Gastrocnemius medialis (tissue), 4 donors: ENCODE results near the gene DNAJB11. TPM values are rescaled to one million over a fixed set of nuclear protein-coding genes. Genes with fewer than 3 reads are reported as not detected.
"Not testable (repeated sequence)": the region's sequence is repeated elsewhere in the genome, so short reads cannot be mapped to it uniquely, and the experiment has no call there.

Experiments
- ATAC-seq, 2 donors: fragments of 150-250 bp; one replicate each; pipeline ENCODE4 v1.9.1; 2016
- DNase-seq, 2 donors: peaks; one replicate each; pipeline ENCODE4 v3.0.0-alpha.2; 2019
- H3K27ac ChIP-seq, 4 donors: fragments of 200-600 bp; sonication (generic); 1 replicate in 1 of 4; 2 replicates in 3 of 4; pipeline ENCODE4 v1.5.1; 2016 to 2018; ENCODE audit warnings: mild to moderate bottlenecking in 2 of 4, moderate library complexity in 1 of 4
- H3K27me3 ChIP-seq, 3 donors: fragments of 200-600 bp; sonication (generic) in 2 of 3; 1 replicate in 1 of 3; 2 replicates in 2 of 3; pipeline versions ENCODE4 v1.5.1 to v1.6.0; 2016 to 2019; ENCODE audit warnings: mild to moderate bottlenecking in 1 of 3, moderate library complexity in 1 of 3
- H3K36me3 ChIP-seq, 2 donors: fragments of 200-600 bp; sonication (generic) in 1 of 2; one replicate each; pipeline ENCODE4 v1.5.1; 2017 to 2018
- H3K4me1 ChIP-seq, 2 donors: fragments of 200-600 bp; sonication (generic) in 1 of 2; one replicate each; pipeline ENCODE4 v1.5.1; 2016 to 2017; ENCODE audit warnings: mild to moderate bottlenecking in 2 of 2
- H3K4me3 ChIP-seq, 4 donors: fragments of 200-600 bp; sonication (generic) in 3 of 4; 1 replicate in 1 of 4; 2 replicates in 3 of 4; pipeline ENCODE4 v1.5.1; 2016 to 2019; ENCODE audit warnings: mild to moderate bottlenecking in 2 of 4
- H3K9me3 ChIP-seq, 3 donors: fragments of 200-600 bp; sonication (generic) in 2 of 3; 1 replicate in 1 of 3; 2 replicates in 2 of 3; pipeline ENCODE4 v1.5.1; 2016 to 2019
- CTCF ChIP-seq, 5 experiments: fragments of 450-650 bp in 3 of 5; fragments of 200-600 bp in 2 of 5; sonication (generic) in 2 of 5; IDR thresholded peaks in 4 of 5; conservative IDR thresholded peaks in 1 of 5; 1 replicate in 4 of 5; 2 replicates in 1 of 5; pipeline ENCODE4 v1.5.1; 2016 to 2019; ENCODE audit warnings: antibody characterized with exemption in 5 of 5, mild to moderate bottlenecking in 3 of 5, moderate library complexity in 3 of 5
- POLR2A ChIP-seq, 2 donors: fragments of 450-650 bp; IDR thresholded peaks; one replicate each; pipeline ENCODE4 v1.6.1; 2017; ENCODE audit warnings: antibody characterized with exemption in 2 of 2, mild to moderate bottlenecking in 2 of 2, moderate library complexity in 2 of 2
- in situ Hi-C, 4 donors: fragments of 200-750 bp; cut with MboI; loops; one replicate each; pipeline versions ENCODE4 v1.15.0 to v1.8.0; 2017; ENCODE audit warnings: low sequenced_read_pairs in 4 of 4
- intact Hi-C: fragments of 100-400 bp; cut with DNase I; formaldehyde crosslinking; loops from one replicate; pipeline ENCODE4 v1.15.1; 2023; ENCODE audit warnings: low total_unique reads
- total RNA-seq, 4 donors: library from RNA; depleted of rRNA; stranded (reverse); fragments of >200 nt; gene quantifications; one replicate each; pipeline versions ENCODE4 v1.1.0 to v1.2.3, GENCODE V29; 2016

DNAJB11 gene
- total RNA-seq, 4 donors from 2014 or later = 15.1 to 24.7 (median 23.0) TPM

DNA sequence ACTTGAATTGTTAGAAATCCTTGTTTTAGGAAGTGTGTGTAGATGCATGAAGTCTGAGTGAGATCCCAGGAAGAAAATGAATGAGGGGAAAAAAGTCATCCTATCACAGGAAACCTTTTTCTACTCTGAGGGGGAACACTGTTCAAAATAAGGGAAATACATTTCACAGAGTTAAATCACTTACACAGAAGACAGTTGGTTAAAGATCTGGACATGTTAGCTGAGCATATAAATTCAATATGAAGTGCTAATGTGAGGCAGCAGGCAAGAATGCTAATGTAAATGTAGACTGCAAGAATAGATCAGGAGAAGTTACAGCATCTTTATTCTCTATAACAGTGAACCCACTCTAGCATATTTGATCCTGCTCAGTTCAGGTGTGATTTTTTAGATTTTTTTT lies 5.9 kb upstream of the DNAJB11 start:
- in situ Hi-C loops = loop anchor here in 2 of 4 donors (10.0 to 25.0 kb wide), 5 partner anchors 223 to 977 kb away; partner anchors contain the start of genes EIF4A2 (in 1 of the 2), ETV5 (in 1 of the 2) and SENP2 (in 1 of the 2)
- Histone ChIP-seq H3K4me3 (no peak overlapping the region), H3K9me3 (no peaks in the 10 kb centered on the region), H3K36me3 (peaks cover 0 to 21% of the 10 kb centered on the region in 2 donors), H3K27me3 (no peaks in the 10 kb centered on the region), H3K4me1 (peaks cover 14 to 23% of the 10 kb centered on the region in 2 donors), H3K27ac (no peak overlapping the region)
- TF ChIP-seq POLR2A (IDR thresholded peaks at IDR 0.05) (no peak), CTCF (IDR thresholded peaks at IDR 0.05 in 4 of 5, conservative IDR thresholded peaks at IDR 0.05 in 1 of 5) (no peak)
- ATAC-seq (no peak), DNase-seq (no peak)
- intact Hi-C loops = no loop called here

GRCh38 chr3:186566772-186567071 lies 3.8 kb upstream of the DNAJB11 start:
- Histone ChIP-seq H3K36me3 (peaks cover 0 to 19% of the 10 kb centered on the region in 2 donors), H3K4me1 (peaks cover 25 to 35% of the 10 kb centered on the region in 2 donors), H3K9me3 (no peaks in the 10 kb centered on the region), H3K4me3 (peak overlapping the region; percentile 82 to 100 (median 92)), H3K27me3 (no peaks in the 10 kb centered on the region), H3K27ac (peak overlapping the region; percentile 93 to 96 (median 94))
- TF ChIP-seq POLR2A (IDR thresholded peaks at IDR 0.05) = no peak
- TF ChIP-seq CTCF (IDR thresholded peaks at IDR 0.05 in 4 of 5, conservative IDR thresholded peaks at IDR 0.05 in 1 of 5) = no peak
- intact Hi-C loops (loop anchor here (2.0 to 5.0 kb wide), 2 partner anchors 241 to 980 kb away; partner anchors contain the start of genes RFC4 and SENP2), in situ Hi-C loops (loop anchor here in 2 of 4 donors (10.0 to 25.0 kb wide), 5 partner anchors 221 to 979 kb away; partner anchors contain the start of genes EIF4A2 (in 1 of the 2), ETV5 (in 1 of the 2) and SENP2 (in 1 of the 2))
- ATAC-seq (peak; percentile 2 to 5), DNase-seq (no peak)

DNA sequence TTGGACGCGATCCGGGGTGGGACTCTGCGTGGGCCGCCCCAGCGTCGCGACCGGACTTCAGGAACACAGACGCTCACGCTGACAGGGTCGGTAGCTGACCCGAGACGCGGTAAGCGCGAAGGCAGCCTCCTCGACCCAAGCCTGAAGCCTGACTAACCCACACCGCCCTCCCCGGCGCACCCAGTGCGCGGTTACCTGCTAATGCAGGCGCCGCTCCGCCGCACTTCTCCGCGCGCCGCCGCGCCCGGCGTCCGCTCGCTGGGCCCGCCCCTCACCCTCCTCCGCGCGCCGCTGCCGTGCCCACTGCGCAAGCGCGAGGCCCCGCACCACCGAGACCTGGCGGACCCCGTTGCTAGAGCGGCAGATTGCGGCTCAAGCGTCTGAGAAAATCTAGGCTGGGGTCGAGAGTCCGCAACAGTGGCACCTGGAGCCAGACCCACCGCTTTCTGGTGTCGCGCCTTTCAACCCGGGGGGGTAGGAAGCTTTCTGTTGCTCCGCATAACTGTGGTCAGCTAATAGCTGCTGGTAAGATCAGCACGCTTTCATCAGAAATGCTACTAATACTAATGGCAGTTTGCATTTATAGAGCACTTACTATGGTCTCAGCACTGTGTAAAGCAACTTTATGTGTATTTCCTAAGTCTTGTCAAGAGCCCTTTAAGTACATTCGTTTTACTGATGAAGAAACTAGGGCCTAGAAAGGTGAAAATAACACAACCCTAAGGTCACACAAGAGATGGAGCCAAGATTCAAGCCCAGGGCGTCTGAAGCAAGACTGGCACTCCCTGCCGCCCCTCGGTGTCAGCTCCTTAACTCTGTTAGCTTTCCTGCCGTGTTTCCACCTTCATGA lies 3.2 kb upstream of the DNAJB11 start, which contains the start of gene TBCCD1:
Gene TBCCD1 (minus strand): TSS at position 268 of the 850 bp plus-strand sequence. CDS start 3,010 bp downstream, outside the sequence.
- intact Hi-C loops (loop anchor here (2.0 to 5.0 kb wide), 2 partner anchors 240 to 980 kb away; partner anchors contain the start of genes RFC4 and SENP2), in situ Hi-C loops (loop anchor here in 2 of 4 donors (10.0 to 25.0 kb wide), 5 partner anchors 220 to 980 kb away; partner anchors contain the start of genes EIF4A2 (in 1 of the 2), ETV5 (in 1 of the 2) and SENP2 (in 1 of the 2))
- DNase-seq (peak; percentile 80 to 88), ATAC-seq (peak; percentile 62 to 65)
- TF ChIP-seq POLR2A (IDR thresholded peaks at IDR 0.05) (peak; percentile 91), CTCF (IDR thresholded peaks at IDR 0.05 in 4 of 5, conservative IDR thresholded peaks at IDR 0.05 in 1 of 5) (no peak)
- peaks cover 0 to 19% of the 10 kb centered on the region in 2 donors for H3K36me3 ChIP-seq
- H3K4me3 ChIP-seq = peak within 1 kb of the TSS; percentile 82 to 100 (median 92)
- peaks cover 25 to 38% of the 10 kb centered on the region in 2 donors for H3K4me1 ChIP-seq
- H3K27ac ChIP-seq = peak within 1 kb of the TSS; percentile 93 to 96 (median 94)
- H3K27me3 ChIP-seq = no peaks in the 10 kb centered on the region
- H3K9me3 ChIP-seq = no peaks in the 10 kb centered on the region

DNA sequence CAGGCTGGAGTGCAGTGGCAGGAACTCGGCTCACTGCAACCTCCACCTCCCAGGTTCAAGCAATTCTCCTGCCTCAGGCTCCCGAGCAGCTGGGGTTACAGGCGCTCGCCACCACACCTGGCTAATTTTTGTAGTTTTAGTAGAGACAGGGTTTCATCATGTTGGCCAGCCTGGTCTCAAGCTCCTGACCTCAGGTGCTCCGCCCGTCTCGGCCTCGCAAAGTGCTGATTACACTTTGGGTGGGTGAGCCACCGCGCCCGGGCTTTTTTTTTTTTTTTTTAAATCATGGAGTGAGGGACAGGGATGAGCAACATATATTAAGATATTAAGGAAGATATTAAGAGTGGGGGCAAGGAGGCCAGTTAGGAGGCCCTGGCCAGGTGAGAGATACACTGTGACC lies 1.2 kb upstream of the DNAJB11 start:
- in situ Hi-C loops (loop anchor here in 2 of 4 donors (10.0 to 25.0 kb wide), 5 partner anchors 218 to 982 kb away; partner anchors contain the start of genes EIF4A2 (in 1 of the 2), ETV5 (in 1 of the 2) and SENP2 (in 1 of the 2)), intact Hi-C loops (loop anchor here (5.0 kb wide), 1 partner anchor 238 kb away; the partner anchor contains the start of gene RFC4)
- DNase-seq, H3K27me3 ChIP-seq, ATAC-seq, H3K9me3 ChIP-seq: not testable (repeated sequence)
- Histone ChIP-seq H3K36me3 (peaks cover 0 to 22% of the 10 kb centered on the region in 2 donors), H3K4me3 (peak overlapping the region in 2 of 4 donors; percentile 67 to 99), H3K4me1 (peaks cover 25 to 34% of the 10 kb centered on the region in 2 donors), H3K27ac (peak overlapping the region in 3 of 4 donors; percentile 62 to 72 (median 70))
